Anterior cingulate cortex (tissue), 58 donors: ENCODE data around the gene FAM111B.
A peak's percentile ranks its signal among the peaks of the same experiment; 100 is the strongest.
"Not testable (repeated sequence)": the region's sequence is repeated elsewhere in the genome, so short reads cannot be mapped to it uniquely, and the experiment has no call there.

Source experiments
- DNase-seq, 58 donors: peaks; one replicate each; lab custom pipeline; 2025; lab: John Stamatoyannopoulos, UW

The FAM111B gene, protein sequence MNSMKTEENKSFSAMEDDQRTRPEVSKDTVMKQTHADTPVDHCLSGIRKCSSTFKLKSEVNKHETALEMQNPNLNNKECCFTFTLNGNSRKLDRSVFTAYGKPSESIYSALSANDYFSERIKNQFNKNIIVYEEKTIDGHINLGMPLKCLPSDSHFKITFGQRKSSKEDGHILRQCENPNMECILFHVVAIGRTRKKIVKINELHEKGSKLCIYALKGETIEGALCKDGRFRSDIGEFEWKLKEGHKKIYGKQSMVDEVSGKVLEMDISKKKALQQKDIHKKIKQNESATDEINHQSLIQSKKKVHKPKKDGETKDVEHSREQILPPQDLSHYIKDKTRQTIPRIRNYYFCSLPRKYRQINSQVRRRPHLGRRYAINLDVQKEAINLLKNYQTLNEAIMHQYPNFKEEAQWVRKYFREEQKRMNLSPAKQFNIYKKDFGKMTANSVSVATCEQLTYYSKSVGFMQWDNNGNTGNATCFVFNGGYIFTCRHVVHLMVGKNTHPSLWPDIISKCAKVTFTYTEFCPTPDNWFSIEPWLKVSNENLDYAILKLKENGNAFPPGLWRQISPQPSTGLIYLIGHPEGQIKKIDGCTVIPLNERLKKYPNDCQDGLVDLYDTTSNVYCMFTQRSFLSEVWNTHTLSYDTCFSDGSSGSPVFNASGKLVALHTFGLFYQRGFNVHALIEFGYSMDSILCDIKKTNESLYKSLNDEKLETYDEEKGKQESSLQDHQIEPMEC

GRCh38 chr11:59106363-59107336 is at the start of gene FAM111B:
TSS of gene FAM111B (plus strand) at chr11:59107237. CDS start at chr11:59109626, 2,389 bp downstream.
- peak in 57 of 58 donors; percentile 12 to 88 (median 66) for DNase-seq

DNA sequence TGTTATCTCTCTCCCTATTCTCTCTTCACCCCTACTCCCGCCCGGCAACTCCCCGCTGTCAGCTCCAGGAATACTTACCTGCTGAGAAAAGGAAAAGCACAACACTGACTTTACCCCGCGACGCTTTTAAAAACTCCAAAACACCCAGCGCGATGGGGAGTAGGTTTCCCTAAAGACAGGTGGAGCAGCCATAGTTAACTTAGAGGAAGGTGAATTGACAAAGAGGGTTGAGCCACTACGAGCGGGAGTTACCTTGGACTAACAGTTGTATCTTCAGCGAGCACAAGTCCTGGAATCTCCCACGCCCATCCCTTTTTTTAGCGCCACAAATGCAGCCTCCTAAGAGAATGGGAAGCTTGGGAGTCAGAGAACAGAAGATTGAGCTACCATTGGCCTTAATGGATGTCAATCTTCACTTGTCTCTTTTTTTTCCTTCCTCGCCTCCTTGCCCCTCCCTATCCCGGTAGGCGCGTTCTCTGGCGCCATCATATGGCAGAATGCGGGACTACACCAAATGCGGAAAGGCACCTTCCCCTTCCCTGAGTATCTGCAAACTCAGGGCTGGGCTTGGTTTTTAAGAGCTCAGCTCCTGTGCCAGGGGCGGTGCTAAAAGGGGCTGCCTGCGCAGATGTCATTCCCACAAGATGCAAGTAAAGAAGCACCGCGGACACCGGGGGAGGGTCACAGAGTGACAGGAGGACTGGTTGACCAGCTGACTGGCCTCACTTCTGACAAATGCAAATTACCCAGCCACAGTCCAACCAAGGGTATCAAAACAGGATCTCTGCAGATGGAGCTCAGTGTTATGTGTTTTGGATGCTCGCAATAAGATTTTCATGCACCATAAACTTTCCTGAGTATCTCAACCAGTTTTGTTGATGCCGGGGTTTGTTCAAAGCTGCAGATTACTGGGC is 48.7 kb upstream of the FAM111B start:
- peak in 53 of 58 donors; percentile 2 to 80 (median 48) for DNase-seq

DNA sequence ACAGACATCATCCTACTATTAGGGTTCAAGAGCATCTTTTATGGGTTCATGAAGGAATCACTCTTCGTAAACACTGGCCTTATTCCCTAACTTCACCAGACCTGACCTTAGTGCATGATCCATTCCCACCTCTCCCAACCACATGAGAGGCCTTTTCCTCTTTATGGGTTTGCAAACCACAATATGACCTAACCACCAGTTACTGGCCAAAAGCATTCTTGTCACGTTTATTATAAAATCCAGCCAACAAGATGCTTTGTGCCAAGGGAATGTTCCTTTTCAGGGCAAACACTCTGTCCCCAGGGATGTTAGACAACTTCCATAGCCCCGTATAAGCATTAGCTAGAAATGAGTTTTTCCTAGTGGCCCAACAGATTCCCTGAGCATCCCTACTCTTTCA is 46.9 kb upstream of the FAM111B start:
- DNase-seq, result not testable (repeated sequence)

GRCh38 chr11:59062602-59063529 is 44.2 kb upstream of the FAM111B start:
- DNase-seq, result peak in 7 of 58 donors; percentile 0 to 21 (median 4)

- DNase-seq, result not testable (repeated sequence)
These were observed 42.9 kb upstream of the FAM111B start for GRCh38 chr11:59063996-59064727.

DNA sequence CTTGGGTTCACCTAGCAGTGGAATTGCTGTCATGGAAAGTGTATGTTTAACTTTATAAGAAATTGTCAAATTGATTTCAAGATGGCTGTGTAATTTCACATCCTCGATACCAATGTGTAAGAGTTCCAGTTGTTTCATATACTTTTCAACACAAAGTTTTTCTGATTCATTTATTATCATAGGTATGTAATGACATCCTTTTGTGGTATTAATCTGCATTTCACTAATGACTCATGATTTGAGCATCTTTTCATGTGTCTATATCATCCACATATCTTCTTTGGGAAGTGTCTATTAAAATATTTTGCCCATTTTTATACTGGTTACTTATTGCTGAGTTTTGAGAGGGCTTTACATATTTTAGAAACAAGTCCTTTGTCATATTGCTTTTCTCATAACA is 38.0 kb upstream of the FAM111B start:
- DNase-seq, result no peak

DNA sequence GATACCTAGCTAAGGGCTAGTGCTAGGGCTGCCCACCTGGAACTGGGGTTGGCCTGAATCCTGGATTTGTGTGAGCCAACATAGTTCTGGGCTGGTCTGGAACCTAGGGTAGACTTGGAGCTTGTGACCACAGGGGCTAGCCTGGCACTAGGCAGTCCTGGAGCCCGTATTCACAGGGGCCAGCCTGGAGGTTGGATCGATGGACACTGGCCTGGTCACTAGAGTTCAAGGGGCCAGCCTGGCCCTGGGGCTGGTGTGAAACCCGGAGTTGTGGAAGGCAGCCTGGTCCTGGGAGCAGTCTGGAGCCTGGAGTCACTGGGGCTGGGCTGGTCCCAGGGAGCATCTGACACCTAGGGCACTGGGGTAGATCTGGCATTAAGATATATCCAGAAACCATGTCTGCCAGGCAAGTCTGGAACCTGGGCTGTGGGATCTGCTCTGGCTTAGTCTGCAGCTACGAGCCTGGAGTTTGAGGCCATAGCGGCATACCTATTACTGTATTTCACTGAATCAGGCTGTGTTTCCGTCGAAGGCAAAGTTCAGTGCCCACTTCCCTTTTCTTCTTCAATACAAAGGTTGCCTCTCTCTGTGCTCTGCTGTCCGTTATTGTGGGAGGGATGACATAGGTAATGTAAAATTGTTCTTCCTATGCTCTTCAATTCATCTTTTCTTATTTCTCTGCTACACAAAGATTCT is 30.0 kb upstream of the FAM111B start:
- no peak for DNase-seq

DNA sequence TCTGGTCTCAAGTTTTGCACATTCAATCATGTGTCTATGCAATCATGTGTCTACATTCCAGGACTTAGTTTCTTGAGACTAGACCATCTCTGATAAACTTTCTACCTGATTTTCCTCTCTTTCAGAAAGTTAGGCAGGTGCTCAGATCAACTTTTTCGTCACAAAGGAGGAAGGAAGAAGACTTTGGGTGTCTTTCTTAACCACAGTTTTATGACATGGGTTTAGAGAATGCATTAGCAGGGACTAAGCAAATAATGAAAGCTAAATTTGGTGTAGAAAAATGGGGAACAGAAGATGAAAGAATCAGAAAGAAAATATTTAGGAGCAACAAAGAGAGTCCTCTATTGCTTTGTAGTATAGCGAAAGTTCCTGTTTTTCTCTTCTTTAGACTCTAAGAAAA is 28.6 kb upstream of the FAM111B start:
- DNase-seq, result no peak

GRCh38 chr11:59079086-59079485 is 28.0 kb upstream of the FAM111B start:
- DNase-seq, result no peak

DNA sequence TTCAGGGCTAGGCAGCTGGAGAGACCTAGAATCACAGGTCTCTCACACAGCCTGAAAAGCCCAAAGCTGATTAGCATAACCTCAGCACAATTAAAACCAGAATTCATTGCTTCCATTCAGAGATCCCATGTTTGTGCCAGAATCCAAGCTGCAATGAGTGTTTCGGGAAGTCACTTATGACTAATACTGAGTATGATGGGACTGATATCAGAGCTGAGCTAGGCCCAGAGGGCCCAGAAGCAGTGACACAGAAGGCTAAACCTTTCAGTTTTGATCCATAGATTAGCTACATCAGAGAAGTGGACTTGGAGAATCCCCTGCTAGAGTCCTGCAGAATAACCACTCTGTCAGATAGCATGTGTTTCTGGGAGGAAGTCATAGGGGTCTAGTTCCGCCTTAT is 26.6 kb upstream of the FAM111B start:
- DNase-seq, result not testable (repeated sequence)

DNA sequence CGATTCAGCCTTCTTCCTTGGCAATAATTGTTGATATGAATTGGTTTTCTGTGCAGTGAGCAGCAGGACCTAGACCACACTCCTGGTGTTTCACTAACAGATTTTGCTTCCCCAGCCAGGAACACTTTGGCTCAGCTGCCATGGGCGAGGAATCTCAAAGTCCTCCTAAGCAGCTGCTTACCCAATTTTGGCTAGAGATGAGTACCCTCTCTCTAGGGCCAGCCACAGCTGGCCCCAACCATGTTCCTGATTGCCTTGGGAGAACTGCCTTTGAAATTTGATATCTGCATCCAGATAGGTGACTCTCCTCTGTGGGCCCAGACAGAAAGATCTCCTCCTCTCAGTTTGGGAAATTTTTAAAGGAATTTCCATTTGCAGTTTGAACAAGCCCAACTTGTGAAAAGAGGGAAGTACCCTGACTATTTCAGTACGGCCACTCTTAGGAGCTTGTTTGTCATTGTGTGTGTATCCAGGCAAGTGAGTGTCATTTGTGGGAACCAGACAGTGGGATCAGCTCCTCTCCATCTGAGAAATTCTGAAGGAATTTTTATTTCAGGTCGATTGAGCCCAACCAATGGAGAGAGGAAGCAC is 25.5 kb upstream of the FAM111B start:
- not testable (repeated sequence) for DNase-seq

- not testable (repeated sequence) for DNase-seq
These were observed 21.0 kb upstream of the FAM111B start, which contains the start of gene GLYATL1B for GRCh38 chr11:59086007-59086406. TSS of gene GLYATL1B (plus strand) at chr11:59086307. CDS start at chr11:59086307, 0 bp downstream.

DNA sequence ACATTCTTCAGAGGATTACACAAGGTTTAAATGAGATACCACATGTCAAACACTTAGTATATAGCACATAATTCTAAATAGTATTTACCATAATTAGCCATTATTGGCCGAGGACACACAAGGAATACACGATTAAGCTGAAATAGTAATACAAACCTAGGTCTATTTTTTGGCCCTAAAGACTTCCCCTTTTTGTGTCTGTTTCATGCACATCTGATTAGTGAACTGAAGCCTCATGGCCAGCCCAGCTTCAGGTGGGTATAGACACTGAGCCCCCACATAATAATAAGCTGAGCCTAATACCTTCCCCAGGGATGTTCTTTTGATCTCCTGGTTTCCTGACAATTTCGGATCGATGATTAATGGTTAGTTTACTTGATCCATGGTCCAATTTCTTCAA is 18.9 kb upstream of the FAM111B start:
- no peak for DNase-seq

DNA sequence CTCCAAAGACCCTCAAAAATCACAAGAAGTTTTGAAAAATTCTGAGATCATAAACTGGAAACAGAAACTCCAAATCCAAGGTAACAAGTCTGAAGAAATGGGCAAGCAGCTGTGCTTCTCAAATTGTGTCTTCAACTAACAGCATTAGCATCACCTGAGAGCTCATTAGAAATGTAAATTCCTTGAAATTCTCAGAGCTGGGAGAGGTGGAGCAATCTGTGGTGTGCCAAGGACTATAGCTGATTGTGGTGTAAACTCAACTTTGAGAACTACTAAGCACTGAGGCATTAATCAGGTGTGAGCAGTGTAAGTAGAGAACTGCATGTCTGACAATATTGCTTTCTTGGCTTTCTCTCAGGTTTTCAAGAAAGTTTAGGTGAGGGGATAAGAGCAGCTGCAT is 13.5 kb upstream of the FAM111B start:
- DNase-seq, result not testable (repeated sequence)

DNA sequence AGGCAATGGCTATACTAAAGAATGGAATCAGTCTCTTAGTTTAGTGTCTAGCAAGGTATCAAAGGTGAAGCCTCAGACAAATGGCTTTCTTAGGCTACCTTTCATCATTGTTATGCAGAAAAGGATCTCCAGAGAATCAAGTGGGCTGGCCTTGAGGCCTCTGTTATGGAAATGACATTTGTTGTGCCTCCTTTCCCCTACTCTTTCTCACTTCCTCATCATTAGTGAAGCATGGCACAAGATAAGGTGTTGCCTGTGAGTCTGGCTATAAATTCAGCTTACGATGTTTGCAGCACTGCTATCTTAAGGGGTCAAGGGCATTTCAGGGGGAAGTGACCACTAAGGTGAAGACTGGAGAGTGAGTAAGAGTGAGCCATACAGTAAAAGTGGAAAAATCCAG is 11.8 kb upstream of the FAM111B start:
- DNase-seq, result not testable (repeated sequence)

GRCh38 chr11:59095972-59096575 is 11.0 kb upstream of the FAM111B start:
- not testable (repeated sequence) for DNase-seq
